Trophoblast cell (in vitro differentiated cells and primary cell): ENCODE results near the gene PTP4A1.

Experiments
- DNase-seq, 2 donors: peaks; one replicate each; pipeline ENCODE4 v3.0.0-alpha.2; 2016
- H2AFZ ChIP-seq: 2 replicates; pipeline ENCODE4 v1.6.1; 2013; ENCODE audit warnings: low read length, moderate library complexity, mild to moderate bottlenecking; ENCODE audit not compliant: insufficient read depth, poor library complexity
- H2AK5ac ChIP-seq: 2 replicates; pipeline ENCODE4 v1.6.1; 2013; ENCODE audit warnings: mild to moderate bottlenecking, low read length
- H2BK120ac ChIP-seq: 2 replicates; pipeline ENCODE4 v1.6.1; 2013; ENCODE audit warnings: low read length, mild to moderate bottlenecking, moderate library complexity; ENCODE audit not compliant: insufficient read depth, poor library complexity
- H2BK12ac ChIP-seq: 2 replicates; pipeline ENCODE4 v1.6.1; 2013; ENCODE audit warnings: mild to moderate bottlenecking, low read length, moderate library complexity
- H2BK5ac ChIP-seq: 2 replicates; pipeline ENCODE4 v1.6.1; 2013; ENCODE audit warnings: low read length, low read depth, moderate library complexity, mild to moderate bottlenecking; ENCODE audit not compliant: poor library complexity
- H3K14ac ChIP-seq: 2 replicates; pipeline ENCODE4 v1.6.1; 2013; ENCODE audit warnings: mild to moderate bottlenecking, low read length
- H3K18ac ChIP-seq: 2 replicates; pipeline ENCODE4 v1.6.1; 2013; ENCODE audit warnings: mild to moderate bottlenecking, low read length
- H3K23ac ChIP-seq: 2 replicates; pipeline ENCODE4 v1.6.1; 2013; ENCODE audit warnings: low read length
- H3K27ac ChIP-seq: 2 replicates; pipeline ENCODE4 v1.5.1; 2013; ENCODE audit warnings: low read depth, mild to moderate bottlenecking, inconsistent platforms, low read length, moderate library complexity
- H3K27me3 ChIP-seq: 2 replicates; pipeline ENCODE4 v1.6.1; 2013; ENCODE audit warnings: inconsistent platforms, mild to moderate bottlenecking, low read length, moderate library complexity; ENCODE audit not compliant: insufficient read depth
- H3K36me3 ChIP-seq, 2 experiments: 1 replicate in 1 of 2; 2 replicates in 1 of 2; pipeline ENCODE4 v1.6.1; 2013; ENCODE audit warnings: low read length in 2 of 2, mild to moderate bottlenecking in 2 of 2, moderate library complexity in 1 of 2; ENCODE audit not compliant: insufficient read depth in 2 of 2, control insufficient read depth in 1 of 2
- H3K4ac ChIP-seq: 2 replicates; pipeline ENCODE4 v1.6.1; 2013; ENCODE audit warnings: low read depth, mild to moderate bottlenecking, low read length, moderate library complexity
- H3K4me1 ChIP-seq, 2 experiments: 1 replicate in 1 of 2; 2 replicates in 1 of 2; pipeline ENCODE4 v1.6.1; 2013; ENCODE audit warnings: low read length in 2 of 2, mild to moderate bottlenecking in 2 of 2, moderate library complexity in 1 of 2; ENCODE audit not compliant: insufficient read depth in 2 of 2, control insufficient read depth in 1 of 2
- H3K4me2 ChIP-seq: 2 replicates; pipeline ENCODE4 v1.6.1; 2013; ENCODE audit warnings: inconsistent platforms, mild to moderate bottlenecking, low read length, moderate library complexity
- H3K4me3 ChIP-seq: 2 replicates; pipeline ENCODE4 v1.5.1; 2013; ENCODE audit warnings: mild to moderate bottlenecking, low read depth, low read length, inconsistent platforms
- H3K79me1 ChIP-seq: one replicate; pipeline ENCODE4 v1.6.1; 2013; ENCODE audit warnings: low read length
- H3K79me2 ChIP-seq: 2 replicates; pipeline ENCODE4 v1.6.1; 2013; ENCODE audit warnings: low read length, mild to moderate bottlenecking; ENCODE audit not compliant: control insufficient read depth, insufficient read depth, poor library complexity
- H3K9ac ChIP-seq: 2 replicates; pipeline ENCODE4 v1.6.1; 2013; ENCODE audit warnings: mild to moderate bottlenecking, low read length
- H3K9me3 ChIP-seq: 2 replicates; pipeline ENCODE4 v1.6.1; 2013; ENCODE audit warnings: low read depth, mild to moderate bottlenecking, control low read depth, inconsistent platforms, low read length; ENCODE audit not compliant: insufficient read depth
- H4K12ac ChIP-seq: 2 replicates; pipeline ENCODE4 v1.6.1; 2013; ENCODE audit warnings: low read depth, mild to moderate bottlenecking, low read length, moderate library complexity
- H4K8ac ChIP-seq: 2 replicates; pipeline ENCODE4 v1.6.1; 2013; ENCODE audit warnings: low read depth, mild to moderate bottlenecking, low read length, moderate library complexity
- H4K91ac ChIP-seq: one replicate; pipeline ENCODE4 v1.6.1; 2013; ENCODE audit warnings: low read depth, mild to moderate bottlenecking, low read length, moderate library complexity
- WGBS: extraction: QIAGEN DNeasy Blood & Tissue Kit; methylation state at CpG from one replicate; pipeline ENCODE4 v1.1.7; 2013; ENCODE audit warnings: missing lambda C conversion rate; ENCODE audit not compliant: insufficient read length, insufficient coverage; ENCODE audit errors: extremely low coverage; 5-methylcytosine and 5-hydroxymethylcytosine counted together

Gene PTP4A1

GRCh38 chr6:63526931-63527330 lies 45.3 kb upstream of the PTP4A1 start:
- Histone ChIP-seq H3K79me1 (no peaks in the 10 kb centered on the region), H3K79me2 (no peaks in the 10 kb centered on the region), H2BK12ac (no peak overlapping the region), H2AFZ (no peak overlapping the region), H3K4me3 (no peak overlapping the region), H2BK5ac (no peak overlapping the region), H3K9ac (no peak overlapping the region), H3K27me3 (no peaks in the 10 kb centered on the region), H2AK5ac (no peak overlapping the region), H4K8ac (no peak overlapping the region), H2BK120ac (no peak overlapping the region), H3K36me3 (no peaks in the 10 kb centered on the region), H3K4me1 (peaks cover 0 to 2% of the 10 kb centered on the region in 2 experiments), H4K12ac (no peak overlapping the region), H3K14ac (no peak overlapping the region), H3K4ac (no peak overlapping the region), H3K27ac (no peak overlapping the region), H3K4me2 (no peak overlapping the region), H3K18ac (no peak overlapping the region), H4K91ac (no peak overlapping the region), H3K9me3 (no peaks in the 10 kb centered on the region), H3K23ac (no peak overlapping the region)
- DNase-seq = no peak

GRCh38 chr6:63527658-63528514 lies 44.4 kb upstream of the PTP4A1 start:
- H2BK120ac ChIP-seq = no peak overlapping the region
- no peak overlapping the region for H2BK5ac ChIP-seq
- peak; percentile 90 to 96 for DNase-seq
- H3K79me1 ChIP-seq = no peaks in the 10 kb centered on the region
- no peaks in the 10 kb centered on the region for H3K9me3 ChIP-seq
- no peak overlapping the region for H2BK12ac ChIP-seq
- H3K9ac ChIP-seq = no peak overlapping the region
- H3K23ac ChIP-seq = no peak overlapping the region
- H3K27ac ChIP-seq = no peak overlapping the region
- no peak overlapping the region for H3K4me3 ChIP-seq
- H3K27me3 ChIP-seq = no peaks in the 10 kb centered on the region
- H3K36me3 ChIP-seq = no peaks in the 10 kb centered on the region
- no peak overlapping the region for H3K14ac ChIP-seq
- no peak overlapping the region for H2AFZ ChIP-seq
- no peak overlapping the region for H3K4ac ChIP-seq
- no peak overlapping the region for H4K12ac ChIP-seq
- peaks cover 0 to 2% of the 10 kb centered on the region in 2 experiments for H3K4me1 ChIP-seq
- no peak overlapping the region for H4K91ac ChIP-seq
- H3K4me2 ChIP-seq = peak overlapping the region; percentile 22
- H3K79me2 ChIP-seq = no peaks in the 10 kb centered on the region
- no peak overlapping the region for H4K8ac ChIP-seq
- no peak overlapping the region for H2AK5ac ChIP-seq
- H3K18ac ChIP-seq = no peak overlapping the region
- WGBS = no CpG with 5 or more reads among the region's 6 CpGs

DNA sequence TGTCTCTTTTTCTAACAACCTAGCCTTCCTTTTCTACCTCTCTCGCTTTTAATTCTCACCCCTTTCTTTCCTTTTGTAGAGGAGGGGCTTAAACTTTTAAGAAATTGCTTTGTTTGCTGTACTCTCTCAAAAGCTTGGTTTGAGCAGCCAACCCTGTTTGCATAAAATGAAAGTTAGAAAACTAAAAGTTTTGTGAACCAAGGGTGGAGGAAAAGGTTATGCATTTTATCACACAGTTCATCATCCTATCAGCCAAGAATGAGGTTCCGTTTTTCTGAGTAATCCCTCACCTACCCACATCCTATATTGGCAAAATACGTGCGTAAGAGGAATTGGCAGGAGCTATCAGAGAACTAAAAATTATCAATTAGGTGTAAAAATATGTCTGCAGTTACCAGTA lies 42.8 kb upstream of the PTP4A1 start:
- H2AFZ ChIP-seq = no peak overlapping the region
- no peak overlapping the region for H2BK120ac ChIP-seq
- no peak overlapping the region for H3K14ac ChIP-seq
- H3K4me2 ChIP-seq = no peak overlapping the region
- no peak overlapping the region for H3K4me3 ChIP-seq
- H3K18ac ChIP-seq = no peak overlapping the region
- no peak overlapping the region for H2BK12ac ChIP-seq
- H2BK5ac ChIP-seq = no peak overlapping the region
- no peaks in the 10 kb centered on the region for H3K27me3 ChIP-seq
- 100% methylated on average over 1 of the region's 4 CpGs for WGBS
- H3K27ac ChIP-seq = no peak overlapping the region
- no peak overlapping the region for H4K12ac ChIP-seq
- no peaks in the 10 kb centered on the region for H3K36me3 ChIP-seq
- peak in 1 of 2 donors; percentile 66 for DNase-seq
- no peak overlapping the region for H3K23ac ChIP-seq
- no peaks in the 10 kb centered on the region for H3K9me3 ChIP-seq
- no peak overlapping the region for H2AK5ac ChIP-seq
- H3K4ac ChIP-seq = no peak overlapping the region
- H3K79me2 ChIP-seq = no peaks in the 10 kb centered on the region
- H3K79me1 ChIP-seq = no peaks in the 10 kb centered on the region
- H3K4me1 ChIP-seq = peaks cover 0 to 2% of the 10 kb centered on the region in 2 experiments
- H4K91ac ChIP-seq = no peak overlapping the region
- no peak overlapping the region for H3K9ac ChIP-seq
- H4K8ac ChIP-seq = no peak overlapping the region

GRCh38 chr6:63530182-63530581 lies 42.1 kb upstream of the PTP4A1 start:
- no peak for DNase-seq
- no peak overlapping the region for H2BK120ac ChIP-seq
- no peak overlapping the region for H3K14ac ChIP-seq
- no peaks in the 10 kb centered on the region for H3K79me2 ChIP-seq
- no peak overlapping the region for H4K12ac ChIP-seq
- H3K27me3 ChIP-seq = no peaks in the 10 kb centered on the region
- no peak overlapping the region for H4K8ac ChIP-seq
- peaks cover 0 to 2% of the 10 kb centered on the region in 2 experiments for H3K4me1 ChIP-seq
- H3K18ac ChIP-seq = no peak overlapping the region
- no peak overlapping the region for H3K23ac ChIP-seq
- no peaks in the 10 kb centered on the region for H3K79me1 ChIP-seq
- no peak overlapping the region for H3K27ac ChIP-seq
- H3K9ac ChIP-seq = no peak overlapping the region
- no peak overlapping the region for H2BK5ac ChIP-seq
- no peak overlapping the region for H4K91ac ChIP-seq
- no peak overlapping the region for H2AK5ac ChIP-seq
- H2AFZ ChIP-seq = no peak overlapping the region
- H3K36me3 ChIP-seq = no peaks in the 10 kb centered on the region
- no peak overlapping the region for H3K4me3 ChIP-seq
- WGBS = no CpG with 5 or more reads among the region's 3 CpGs
- H3K4ac ChIP-seq = no peak overlapping the region
- no peak overlapping the region for H2BK12ac ChIP-seq
- no peaks in the 10 kb centered on the region for H3K9me3 ChIP-seq
- H3K4me2 ChIP-seq = no peak overlapping the region
